IPS-18c (cell line): ENCODE data around the gene GPX7.

Source experiments
- H3K4me3 ChIP-seq: 2 replicates; pipeline ENCODE4 v1.7.0; 2013; ENCODE audit warnings: low read depth, mild to moderate bottlenecking, low read length, moderate library complexity; ENCODE audit not compliant: insufficient read depth
- H3K9me3 ChIP-seq: one replicate; pipeline ENCODE4 v1.6.1; 2013; ENCODE audit warnings: mild to moderate bottlenecking, low read length, moderate library complexity; ENCODE audit not compliant: control insufficient read depth, insufficient read depth

GPX7 gene

GRCh38 chr1:52604063-52604770 is 2.0 kb downstream of the GPX7 start:
- Histone ChIP-seq H3K4me3 (no peak overlapping the region), H3K9me3 (no peaks in the 10 kb centered on the region)

GRCh38 chr1:52613636-52614373 is 11.6 kb downstream of the GPX7 start:
- H3K9me3 ChIP-seq, result no peaks in the 10 kb centered on the region

GRCh38 chr1:52614671-52615070 is 12.5 kb downstream of the GPX7 start:
- Histone ChIP-seq H3K4me3 (no peak overlapping the region), H3K9me3 (no peaks in the 10 kb centered on the region)

More at GRCh38 chr1:52613636-52614373, 11.6 kb downstream of the GPX7 start:
- H3K4me3 ChIP-seq, result no peak overlapping the region

- H3K9me3 ChIP-seq, result no peaks in the 10 kb centered on the region
- H3K4me3 ChIP-seq, result no peak overlapping the region
These were observed 13.4 kb downstream of the GPX7 start for GRCh38 chr1:52615489-52616042.

GRCh38 chr1:52621950-52622349 is 19.8 kb downstream of the GPX7 start:
- no peaks in the 10 kb centered on the region for H3K9me3 ChIP-seq
- no peak overlapping the region for H3K4me3 ChIP-seq

- Histone ChIP-seq H3K4me3 (no peak overlapping the region), H3K9me3 (no peaks in the 10 kb centered on the region)
These were observed 21.6 kb downstream of the GPX7 start for GRCh38 chr1:52623812-52624211.

GRCh38 chr1:52627028-52627427 is 24.9 kb downstream of the GPX7 start:
- no peaks in the 10 kb centered on the region for H3K9me3 ChIP-seq
- H3K4me3 ChIP-seq, result no peak overlapping the region

- Histone ChIP-seq H3K4me3 (no peak overlapping the region), H3K9me3 (no peaks in the 10 kb centered on the region)
These were observed 26.6 kb downstream of the GPX7 start for GRCh38 chr1:52628614-52629324.

GRCh38 chr1:52629325-52629643 is 27.1 kb downstream of the GPX7 start:
- Histone ChIP-seq H3K9me3 (no peaks in the 10 kb centered on the region), H3K4me3 (no peak overlapping the region)

- no peaks in the 10 kb centered on the region for H3K9me3 ChIP-seq
- H3K4me3 ChIP-seq, result no peak overlapping the region
These were observed 27.5 kb downstream of the GPX7 start for GRCh38 chr1:52629667-52630066.

GRCh38 chr1:52631759-52632331 is 29.7 kb downstream of the GPX7 start:
- no peaks in the 10 kb centered on the region for H3K9me3 ChIP-seq

GRCh38 chr1:52632732-52633290 is 30.6 kb downstream of the GPX7 start, which contains the start of gene SHISAL2A:
TSS of gene SHISAL2A (plus strand) at chr1:52633168. CDS start at chr1:52633494, 326 bp downstream.
- H3K9me3 ChIP-seq, result no peaks in the 10 kb centered on the region
- H3K4me3 ChIP-seq, result peak within 1 kb of the TSS; percentile 32; the same call in 1 of the 2 replicates

More at GRCh38 chr1:52631759-52632331, 29.7 kb downstream of the GPX7 start:
- H3K4me3 ChIP-seq, result no peak overlapping the region

GRCh38 chr1:52633291-52633754 is 31.2 kb downstream of the GPX7 start:
- Histone ChIP-seq H3K4me3 (peak overlapping the region; percentile 6; the same call in 1 of the 2 replicates), H3K9me3 (no peaks in the 10 kb centered on the region)

- H3K4me3 ChIP-seq, result no peak overlapping the region
These were observed 31.9 kb downstream of the GPX7 start for GRCh38 chr1:52634111-52634510.

GRCh38 chr1:52635321-52636089 is 33.3 kb downstream of the GPX7 start:
- no peak overlapping the region for H3K4me3 ChIP-seq
- H3K9me3 ChIP-seq, result no peaks in the 10 kb centered on the region

More at GRCh38 chr1:52634111-52634510, 31.9 kb downstream of the GPX7 start:
- no peaks in the 10 kb centered on the region for H3K9me3 ChIP-seq
